Right lobe of liver (tissue), 6 donors: Measurements from ENCODE around the gene SLC49A3. TPM values are rescaled to one million over a fixed set of nuclear protein-coding genes. Genes with fewer than 3 reads are reported as not detected.

Experiments used
- ATAC-seq, 4 donors: fragments of 200-7000 bp; cut with Tn5 transposase; one replicate each; pipeline ENCODE4 v1.9.1; 2020; ENCODE audit warnings: mild to moderate bottlenecking in 4 of 4, moderate library complexity in 4 of 4
- DNase-seq, 3 donors: peaks; one replicate each; pipeline ENCODE4 v3.0.0-alpha.2; 2020
- H3K27ac ChIP-seq, 3 donors: fragments of 200-600 bp; one replicate each; pipeline ENCODE4 v1.8.0; 2022
- H3K27me3 ChIP-seq, 2 donors: fragments of 200-600 bp; one replicate each; pipeline ENCODE4 v1.8.0; 2022
- H3K36me3 ChIP-seq, 4 donors: fragments of 200-600 bp; sonication (generic) in 1 of 4; one replicate each; pipeline versions ENCODE4 v1.5.1 to v1.8.0; 2017 to 2022; ENCODE audit warnings: control low read depth in 1 of 4
- H3K4me1 ChIP-seq, 4 donors: fragments of 200-600 bp; sonication (generic) in 1 of 4; one replicate each; pipeline versions ENCODE4 v1.5.1 to v1.8.0; 2017 to 2022; ENCODE audit warnings: control low read depth in 1 of 4
- H3K4me3 ChIP-seq, 3 donors: fragments of 200-600 bp; one replicate each; pipeline ENCODE4 v1.8.0; 2022
- H3K9me3 ChIP-seq, 4 donors: fragments of 200-600 bp; sonication (generic) in 1 of 4; one replicate each; pipeline versions ENCODE4 v1.5.1 to v1.8.0; 2017 to 2022; ENCODE audit warnings: control low read depth in 1 of 4
- CTCF ChIP-seq, 4 donors: fragments of 200-600 bp in 3 of 4; fragments of 450-650 bp in 1 of 4; IDR thresholded peaks; one replicate each; pipeline versions ENCODE4 v1.5.1 to v1.8.0; 2016 to 2022; ENCODE audit warnings: antibody characterized with exemption in 4 of 4, mild to moderate bottlenecking in 2 of 4
- POLR2A ChIP-seq: fragments of 450-650 bp; IDR thresholded peaks from one replicate; pipeline ENCODE4 v1.6.1; 2017; ENCODE audit warnings: antibody characterized with exemption, mild to moderate bottlenecking
- WGBS: methylation state at CpG from one replicate; pipeline ENCODE4 v1.1.6; 2018; ENCODE audit warnings: low coverage, low lambda C conversion rate; ENCODE audit not compliant: insufficient coverage; ENCODE audit errors: missing lambda C conversion rate; 5-methylcytosine and 5-hydroxymethylcytosine counted together
- intact Hi-C, 2 donors: fragments of 100-400 bp; cut with DNase I; formaldehyde crosslinking; loops; one replicate each; pipeline versions ENCODE4 v1.11.2 to v1.14.1; 2022
- total RNA-seq, 6 experiments: library from RNA; depleted of rRNA in 2 of 6; stranded (reverse); fragments of >200 nt in 2 of 6; fragmentation: NEBNext Ultra II Directional in 3 of 6; extraction: Animal tissue kit (Norgen Biotek cat#: 25700) in 3 of 6; gene quantifications; one replicate each; pipeline versions ENCODE4 v1.1.0 to v1.2.4, GENCODE V29; 2016 to 2023
- donor health status: DM: no; HTN: yes; CAD: no.
- donor health status: DM: no; HTN: no; CAD: no.
- donor health status: DM: no; HTN: no; CAD: no.
- donor health status: DM: no; HTN: yes; CAD: no.
- donor health status: DM: no; HTN: yes; CAD: no.

SLC49A3 gene
- total RNA-seq, 6 experiments from 2014 or later = 2.9 to 9.0 (median 5.2) TPM

GRCh38 chr4:722169-722725 lies 33.3 kb upstream of the SLC49A3 start:
- no peak overlapping the region for H3K4me3 ChIP-seq
- no peak overlapping the region for H3K27ac ChIP-seq
- DNase-seq (no peak), ATAC-seq (no peak)
- intact Hi-C loops = no loop called here
- no peak for TF ChIP-seq POLR2A
- no peak for TF ChIP-seq CTCF (IDR thresholded peaks at IDR 0.05)
- WGBS = 65% methylated on average over 5 of the region's 47 CpGs
- H3K27me3 ChIP-seq = no peaks in the 10 kb centered on the region
- H3K36me3 ChIP-seq = no peaks in the 10 kb centered on the region
- H3K9me3 ChIP-seq = no peaks in the 10 kb centered on the region
- H3K4me1 ChIP-seq = no peaks in the 10 kb centered on the region

- 73% methylated on average over 20 of the region's 31 CpGs for WGBS
- Histone ChIP-seq H3K36me3 (no peaks in the 10 kb centered on the region), H3K9me3 (no peaks in the 10 kb centered on the region), H3K4me1 (no peaks in the 10 kb centered on the region), H3K27ac (no peak overlapping the region), H3K4me3 (no peak overlapping the region), H3K27me3 (no peaks in the 10 kb centered on the region)
- peak; percentile 47 to 66 (median 56) for ATAC-seq
- intact Hi-C loops = no loop called here
- no peak for DNase-seq
- TF ChIP-seq CTCF (IDR thresholded peaks at IDR 0.05) (no peak), POLR2A (no peak)
Measured at GRCh38 chr4:721261-722168, 32.6 kb upstream of the SLC49A3 start.

- H3K4me3 ChIP-seq = no peak overlapping the region
- H3K4me1 ChIP-seq = no peaks in the 10 kb centered on the region
- no peak for DNase-seq
- ATAC-seq = no peak
- no peaks in the 10 kb centered on the region for H3K9me3 ChIP-seq
- TF ChIP-seq CTCF (IDR thresholded peaks at IDR 0.05) (no peak), POLR2A (no peak)
- WGBS = 95% methylated on average over 38 of the region's 59 CpGs
- no peaks in the 10 kb centered on the region for H3K36me3 ChIP-seq
- H3K27me3 ChIP-seq = no peaks in the 10 kb centered on the region
- intact Hi-C loops = no loop called here
- no peak overlapping the region for H3K27ac ChIP-seq
Measured at GRCh38 chr4:720111-720860, 31.3 kb upstream of the SLC49A3 start.

- no peak overlapping the region for H3K4me3 ChIP-seq
- H3K27ac ChIP-seq = no peak overlapping the region
- H3K27me3 ChIP-seq = no peaks in the 10 kb centered on the region
- H3K9me3 ChIP-seq = no peaks in the 10 kb centered on the region
- WGBS = 93% methylated on average over 3 of the region's 8 CpGs
- ATAC-seq (peak in 1 of 4 donors; percentile 6), DNase-seq (no peak)
- TF ChIP-seq CTCF (IDR thresholded peaks at IDR 0.05) (no peak), POLR2A (no peak)
- H3K4me1 ChIP-seq = no peaks in the 10 kb centered on the region
- H3K36me3 ChIP-seq = peaks cover 0 to 6% (median 0%) of the 10 kb centered on the region in 4 donors
- intact Hi-C loops = no loop called here
Measured at GRCh38 chr4:718460-718859, 29.5 kb upstream of the SLC49A3 start.
